GM12801 (cell line): ENCODE measurements around the gene SPATS1.

Experiments used
- TF ChIP-seq, protein P1 (sequence below): IDR thresholded peaks from one replicate; pipeline ENCODE4 v1.5.1; 2011; ENCODE audit warnings: control low read depth; ENCODE audit not compliant: insufficient read length; ENCODE audit errors: extremely low read depth

The SPATS1 gene

DNA sequence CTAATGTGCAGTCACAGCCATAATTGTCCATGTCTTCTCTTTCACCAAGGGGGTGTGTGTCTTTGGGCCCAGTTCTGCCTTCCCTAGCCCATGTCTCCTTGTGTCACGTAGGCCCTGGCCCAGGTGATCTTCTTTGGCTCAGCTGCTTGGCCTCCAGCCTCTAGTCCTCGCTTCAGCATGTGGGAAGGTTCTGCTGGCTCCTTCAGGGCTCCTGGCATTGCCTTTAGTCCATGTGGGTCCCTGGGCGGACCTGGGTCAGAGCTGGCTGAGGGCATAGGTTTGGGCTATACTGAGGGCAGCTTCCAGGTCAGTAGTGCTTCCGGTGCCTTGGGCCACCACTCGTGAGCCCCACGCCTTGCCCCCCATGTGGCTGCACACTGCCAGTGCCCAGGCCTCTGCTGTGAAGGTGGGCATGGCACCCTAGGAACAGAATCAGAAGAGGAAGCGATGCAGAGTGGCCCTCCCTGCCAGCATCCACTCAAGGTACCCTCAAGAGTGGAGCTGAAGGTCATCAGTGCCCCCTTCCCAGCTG lies 42.1 kb upstream of the SPATS1 start:
- TF ChIP-seq, protein P1, sequence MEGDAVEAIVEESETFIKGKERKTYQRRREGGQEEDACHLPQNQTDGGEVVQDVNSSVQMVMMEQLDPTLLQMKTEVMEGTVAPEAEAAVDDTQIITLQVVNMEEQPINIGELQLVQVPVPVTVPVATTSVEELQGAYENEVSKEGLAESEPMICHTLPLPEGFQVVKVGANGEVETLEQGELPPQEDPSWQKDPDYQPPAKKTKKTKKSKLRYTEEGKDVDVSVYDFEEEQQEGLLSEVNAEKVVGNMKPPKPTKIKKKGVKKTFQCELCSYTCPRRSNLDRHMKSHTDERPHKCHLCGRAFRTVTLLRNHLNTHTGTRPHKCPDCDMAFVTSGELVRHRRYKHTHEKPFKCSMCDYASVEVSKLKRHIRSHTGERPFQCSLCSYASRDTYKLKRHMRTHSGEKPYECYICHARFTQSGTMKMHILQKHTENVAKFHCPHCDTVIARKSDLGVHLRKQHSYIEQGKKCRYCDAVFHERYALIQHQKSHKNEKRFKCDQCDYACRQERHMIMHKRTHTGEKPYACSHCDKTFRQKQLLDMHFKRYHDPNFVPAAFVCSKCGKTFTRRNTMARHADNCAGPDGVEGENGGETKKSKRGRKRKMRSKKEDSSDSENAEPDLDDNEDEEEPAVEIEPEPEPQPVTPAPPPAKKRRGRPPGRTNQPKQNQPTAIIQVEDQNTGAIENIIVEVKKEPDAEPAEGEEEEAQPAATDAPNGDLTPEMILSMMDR: no peak

DNA sequence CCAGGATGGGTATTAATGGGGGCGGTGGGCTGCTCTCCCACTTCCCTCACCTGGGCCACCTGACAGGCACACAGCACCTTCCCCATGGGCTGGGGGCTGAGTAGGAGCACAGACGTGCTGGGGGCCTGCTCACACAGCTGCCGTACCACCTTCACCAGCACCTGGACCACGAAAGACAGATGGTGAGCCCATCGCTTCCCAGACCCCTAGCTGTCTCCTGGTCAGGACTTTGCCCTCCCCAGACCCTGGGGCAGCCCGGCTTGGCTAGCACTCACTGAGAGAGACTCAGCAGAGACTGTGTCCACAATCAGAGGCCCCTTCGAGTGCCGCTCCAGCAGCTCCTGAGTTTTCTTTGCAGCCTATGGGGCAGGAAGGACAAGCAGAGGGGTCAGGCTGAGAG lies 41.3 kb upstream of the SPATS1 start:
- TF ChIP-seq, protein P1: no peak

- TF ChIP-seq, protein P1: no peak
These were observed 40.5 kb upstream of the SPATS1 start for GRCh38 chr6:44301782-44302564.

DNA sequence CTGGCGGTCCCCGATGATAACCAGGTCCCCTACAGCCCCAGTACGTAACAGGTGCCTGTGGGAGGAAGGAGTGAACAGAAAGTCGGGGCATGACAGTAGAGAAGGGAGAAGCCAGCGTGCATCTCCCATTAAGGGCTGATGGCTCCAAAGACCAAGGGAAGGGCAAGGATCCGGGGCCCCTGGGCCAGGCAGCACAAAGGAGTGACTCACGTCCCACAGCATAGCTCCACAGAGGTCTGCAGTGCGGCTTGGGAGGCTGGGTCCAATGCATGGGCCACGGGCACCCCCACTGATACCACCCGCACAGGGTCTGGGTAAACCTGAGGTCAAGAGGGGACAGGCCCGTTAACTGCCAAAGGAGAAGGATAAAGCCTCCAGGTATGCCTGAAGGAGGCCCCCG lies 39.6 kb upstream of the SPATS1 start:
- TF ChIP-seq, protein P1: no peak

GRCh38 chr6:44303842-44304241 lies 38.6 kb upstream of the SPATS1 start:
- TF ChIP-seq, protein P1: no peak

- TF ChIP-seq, protein P1: no peak
These were observed 37.9 kb upstream of the SPATS1 start for GRCh38 chr6:44304282-44305199.

DNA sequence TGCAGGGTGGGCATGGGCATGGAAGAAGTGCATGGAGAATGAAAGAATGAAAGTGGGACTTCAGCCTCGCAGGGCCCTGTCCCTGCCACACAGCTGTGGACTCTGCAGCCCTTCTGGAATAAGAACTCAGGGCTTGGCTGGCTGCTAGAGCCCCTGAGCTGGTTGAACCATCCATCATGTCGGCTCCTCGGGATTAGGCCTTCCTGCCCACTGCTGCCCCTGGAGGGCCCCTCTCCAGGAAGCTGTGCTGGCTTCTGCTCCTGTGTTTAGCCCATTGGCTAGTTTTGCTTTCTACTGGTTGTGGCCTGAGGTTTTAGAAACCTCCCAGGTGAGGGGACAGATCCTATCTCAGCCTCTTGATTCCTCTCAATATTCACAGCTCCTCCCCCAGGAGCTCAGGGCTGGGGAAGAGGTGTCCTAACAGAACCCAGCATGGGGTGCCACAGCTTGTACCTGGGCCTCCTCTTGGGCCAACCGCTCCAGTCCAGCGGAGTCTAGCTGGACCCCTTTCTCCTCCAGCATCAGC lies 37.2 kb upstream of the SPATS1 start:
- TF ChIP-seq, protein P1: no peak
